HFF-Myc (cell line): ENCODE data around the gene PKD1L1.
A peak's percentile ranks its signal among the peaks of the same experiment; 100 is the strongest.

ENCODE experiments used
- DNase-seq: peaks from one replicate; pipeline ENCODE4 v3.0.0-alpha.2; 2011; ENCODE audit warnings: low read depth; ENCODE audit errors: extremely low read depth
- H3K4me3 ChIP-seq: replicated peaks from 2 replicates; pipeline ENCODE4 v1.5.1; 2011; ENCODE audit warnings: low read depth, mild to moderate bottlenecking, control low read depth, low read length
- TF ChIP-seq, protein P1 (sequence below): IDR thresholded peaks from 2 replicates; pipeline ENCODE4 v1.5.1; 2012; ENCODE audit warnings: mild to moderate bottlenecking, low read depth, low read length, control low read depth; ENCODE audit errors: missing control alignments

PKD1L1 gene

GRCh38 chr7:47751043-47751442 is 197.2 kb downstream of the PKD1L1 start:
- TF ChIP-seq, protein P1, sequence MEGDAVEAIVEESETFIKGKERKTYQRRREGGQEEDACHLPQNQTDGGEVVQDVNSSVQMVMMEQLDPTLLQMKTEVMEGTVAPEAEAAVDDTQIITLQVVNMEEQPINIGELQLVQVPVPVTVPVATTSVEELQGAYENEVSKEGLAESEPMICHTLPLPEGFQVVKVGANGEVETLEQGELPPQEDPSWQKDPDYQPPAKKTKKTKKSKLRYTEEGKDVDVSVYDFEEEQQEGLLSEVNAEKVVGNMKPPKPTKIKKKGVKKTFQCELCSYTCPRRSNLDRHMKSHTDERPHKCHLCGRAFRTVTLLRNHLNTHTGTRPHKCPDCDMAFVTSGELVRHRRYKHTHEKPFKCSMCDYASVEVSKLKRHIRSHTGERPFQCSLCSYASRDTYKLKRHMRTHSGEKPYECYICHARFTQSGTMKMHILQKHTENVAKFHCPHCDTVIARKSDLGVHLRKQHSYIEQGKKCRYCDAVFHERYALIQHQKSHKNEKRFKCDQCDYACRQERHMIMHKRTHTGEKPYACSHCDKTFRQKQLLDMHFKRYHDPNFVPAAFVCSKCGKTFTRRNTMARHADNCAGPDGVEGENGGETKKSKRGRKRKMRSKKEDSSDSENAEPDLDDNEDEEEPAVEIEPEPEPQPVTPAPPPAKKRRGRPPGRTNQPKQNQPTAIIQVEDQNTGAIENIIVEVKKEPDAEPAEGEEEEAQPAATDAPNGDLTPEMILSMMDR = no peak
- no peak overlapping the region for H3K4me3 ChIP-seq
- no peak for DNase-seq

DNA sequence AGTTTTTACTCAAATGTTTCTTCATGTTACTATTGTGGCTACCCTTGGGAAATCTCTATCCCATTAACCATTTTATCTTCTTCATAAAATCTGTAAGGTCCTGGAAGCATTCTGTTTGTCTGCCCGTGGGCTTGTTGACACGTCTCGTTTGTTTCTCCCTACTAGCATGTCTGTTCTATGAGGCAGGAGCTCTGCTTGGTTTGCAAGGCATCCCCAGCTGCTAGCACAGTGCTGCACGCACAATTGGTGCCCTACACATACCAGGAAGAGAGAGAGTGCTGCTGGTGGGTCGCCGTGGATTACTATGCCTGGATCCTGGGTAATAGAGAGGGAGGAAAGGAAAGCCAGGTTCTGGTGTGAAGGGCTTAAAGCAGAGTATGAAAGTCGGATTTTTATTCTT is 200.2 kb downstream of the PKD1L1 start:
- no peak for DNase-seq
- TF ChIP-seq, protein P1 = no peak
- H3K4me3 ChIP-seq = no peak overlapping the region

DNA sequence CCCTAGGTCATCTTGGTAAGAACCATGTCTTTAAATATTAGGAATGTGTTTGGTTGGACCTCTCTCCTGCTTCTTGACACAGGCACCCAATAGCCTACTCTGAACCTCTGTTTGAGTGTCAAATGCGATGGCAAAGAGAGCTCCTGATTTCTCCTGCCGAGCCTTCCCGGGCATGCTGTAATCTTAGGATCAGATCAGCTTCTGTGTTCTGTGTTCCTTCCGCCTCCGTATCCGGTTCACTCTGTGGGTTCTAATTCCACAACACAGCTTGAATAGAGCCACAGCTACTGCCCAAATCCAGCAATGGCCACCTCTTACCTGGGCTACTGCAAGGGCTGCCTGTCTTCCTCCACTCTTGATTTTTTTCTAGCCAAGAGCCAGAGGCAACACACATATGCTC is 201.1 kb downstream of the PKD1L1 start:
- DNase-seq = no peak
- TF ChIP-seq, protein P1 = no peak

GRCh38 chr7:47746468-47746867 is 201.8 kb downstream of the PKD1L1 start:
- no peak overlapping the region for H3K4me3 ChIP-seq
- TF ChIP-seq, protein P1 = no peak
- DNase-seq = no peak

More for the DNA sequence above, 201.1 kb downstream of the PKD1L1 start:
- no peak overlapping the region for H3K4me3 ChIP-seq

- TF ChIP-seq, protein P1 = no peak
- no peak overlapping the region for H3K4me3 ChIP-seq
- DNase-seq = no peak
Measured at GRCh38 chr7:47744883-47745282, 203.4 kb downstream of the PKD1L1 start.

GRCh38 chr7:47743965-47744591 is 204.2 kb downstream of the PKD1L1 start:
- TF ChIP-seq, protein P1 = no peak
- DNase-seq = no peak

DNA sequence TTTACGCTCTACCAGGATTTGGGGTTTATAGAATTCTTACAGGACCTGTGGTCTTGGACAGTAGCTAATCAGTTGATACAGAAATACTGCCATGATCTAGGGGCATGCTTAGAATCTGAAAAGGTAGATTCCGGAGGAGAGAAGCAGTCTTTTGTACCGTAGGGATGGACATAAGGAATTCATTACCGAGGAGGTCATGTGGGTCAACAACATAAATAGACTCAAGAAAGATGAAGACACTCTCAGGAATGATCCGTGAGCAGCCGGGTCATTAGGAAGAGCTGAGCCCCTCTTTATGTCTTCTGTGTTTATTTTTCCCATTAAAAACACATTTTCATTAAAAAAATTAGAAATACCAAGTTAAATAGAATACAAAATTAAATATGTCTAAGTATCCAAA is 206.3 kb downstream of the PKD1L1 start:
- H3K4me3 ChIP-seq = no peak overlapping the region
- TF ChIP-seq, protein P1 = no peak
- peak; percentile 45 for DNase-seq

More at GRCh38 chr7:47743965-47744591, 204.2 kb downstream of the PKD1L1 start:
- H3K4me3 ChIP-seq = no peak overlapping the region
